Stimulated activated CD4-positive, alpha-beta T cell treated with anti-CD3 and anti-CD28 coated beads, Interleukin-2, amount 100 ng/mL, for 4 hours (primary cell): ENCODE results near the gene CERS1.

Source experiments
- DNase-seq: peaks from one replicate; pipeline ENCODE4 v3.0.0-alpha.2; 2020; ENCODE audit warnings: low read depth

Gene CERS1

DNA sequence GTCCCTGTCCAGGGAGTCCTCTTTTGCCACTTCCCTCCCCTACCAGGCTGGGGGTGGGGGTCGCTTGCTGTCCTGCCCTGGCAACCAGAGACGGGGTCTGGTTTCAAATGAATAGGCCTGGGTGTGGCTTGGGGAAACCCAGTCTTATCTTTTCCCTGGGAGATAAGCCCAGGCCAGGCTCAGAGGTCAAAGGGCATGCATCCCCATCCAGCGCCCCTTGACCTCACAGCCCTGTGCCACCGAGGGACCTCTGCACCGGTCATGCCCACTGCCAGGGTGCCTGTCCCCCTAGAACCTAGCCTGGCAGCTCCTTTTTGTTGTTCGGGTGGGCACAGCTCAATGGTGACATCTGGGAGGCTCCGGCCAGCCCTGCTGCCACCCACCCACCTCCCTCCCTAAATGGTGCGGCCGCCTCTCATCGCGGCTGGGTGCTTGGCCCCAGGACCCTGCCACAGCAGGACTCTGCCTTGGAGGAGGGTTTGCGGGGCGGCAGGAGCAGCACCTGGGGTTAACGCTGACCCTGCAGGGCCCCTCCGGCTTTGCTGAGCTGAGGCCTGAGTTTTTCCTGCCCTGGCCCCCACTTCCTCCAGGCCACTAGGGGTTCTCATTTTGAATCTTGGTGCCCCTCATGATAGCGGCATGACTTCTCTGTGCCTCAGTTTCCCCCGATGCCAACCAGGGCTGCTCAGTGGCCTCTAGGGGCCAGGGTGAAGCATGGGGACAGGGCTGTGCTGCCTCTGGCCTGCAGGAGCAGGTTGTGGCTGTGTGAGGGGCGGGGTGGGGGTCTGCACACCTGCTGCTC is 2.9 kb upstream of the CERS1 start:
- no peak for DNase-seq

DNA sequence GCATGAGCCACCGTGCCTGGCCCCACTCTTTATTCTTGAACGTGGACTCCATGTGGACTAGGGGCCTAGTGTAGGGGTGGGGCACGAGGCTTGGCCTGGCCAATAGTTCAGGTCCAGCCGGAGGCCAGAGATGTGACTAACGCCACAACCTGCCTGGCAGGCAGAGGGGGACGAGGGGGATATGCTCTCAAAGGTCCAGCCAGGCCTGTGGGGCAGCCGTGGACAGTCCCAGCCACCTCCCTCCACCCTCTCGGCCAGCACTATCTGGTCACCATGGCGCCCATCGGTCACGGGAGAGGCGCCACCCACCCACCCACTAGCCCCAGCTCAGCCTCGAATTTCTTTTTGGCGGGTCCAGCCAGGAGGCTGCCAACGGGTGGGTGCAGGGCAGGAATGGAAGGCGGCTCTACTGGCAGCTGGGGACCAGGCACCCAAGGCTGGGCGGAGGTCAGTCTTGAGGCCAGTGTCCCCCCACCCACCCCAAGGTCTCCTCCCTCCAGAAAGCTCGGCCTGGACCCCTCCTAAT is 2.2 kb upstream of the CERS1 start:
- no peak for DNase-seq

GRCh38 chr19:18897094-18898029 is 1.4 kb upstream of the CERS1 start:
- DNase-seq: no peak

GRCh38 chr19:18896421-18896841 is 473 bp upstream of the CERS1 start:
- no peak for DNase-seq

DNA sequence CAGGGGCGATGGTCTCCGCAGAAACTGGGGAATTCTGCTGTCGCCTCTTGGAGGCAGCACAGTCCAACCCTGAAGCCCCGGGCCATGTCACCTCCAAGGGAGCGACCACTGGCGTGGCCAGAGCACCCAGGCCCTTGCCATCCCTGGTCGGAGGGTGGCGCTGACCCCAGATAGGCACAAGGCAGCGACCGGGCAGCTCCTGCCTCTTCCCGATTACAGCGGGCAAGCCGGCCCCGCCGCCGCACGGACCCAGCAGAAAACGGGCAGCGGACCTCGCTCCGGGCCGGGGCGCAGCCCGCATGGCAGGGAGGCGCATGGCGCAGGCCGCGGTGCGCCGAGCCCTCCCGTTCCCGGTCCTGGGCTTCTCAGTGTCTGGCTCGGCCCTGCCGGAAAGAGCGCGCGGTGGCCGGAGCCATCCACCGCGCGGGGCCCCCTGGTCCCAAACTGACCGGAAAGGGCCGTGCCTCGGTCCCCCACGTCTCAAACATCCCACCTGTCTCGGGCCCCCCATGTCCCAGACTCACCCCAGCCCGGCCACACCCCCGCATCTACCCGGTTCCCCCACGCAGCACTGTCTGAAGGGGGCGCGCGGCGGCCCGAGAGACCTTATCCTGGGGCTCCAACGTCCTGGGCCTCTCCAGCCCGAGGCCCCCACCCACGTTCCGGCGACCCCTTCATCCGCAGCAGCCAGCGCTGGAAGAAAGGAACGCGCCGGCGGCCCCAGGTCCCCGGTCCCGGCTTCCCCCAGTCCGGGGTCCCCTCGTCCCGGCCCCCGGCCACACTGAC is 727 bp downstream of the CERS1 start:
- no peak for DNase-seq

DNA sequence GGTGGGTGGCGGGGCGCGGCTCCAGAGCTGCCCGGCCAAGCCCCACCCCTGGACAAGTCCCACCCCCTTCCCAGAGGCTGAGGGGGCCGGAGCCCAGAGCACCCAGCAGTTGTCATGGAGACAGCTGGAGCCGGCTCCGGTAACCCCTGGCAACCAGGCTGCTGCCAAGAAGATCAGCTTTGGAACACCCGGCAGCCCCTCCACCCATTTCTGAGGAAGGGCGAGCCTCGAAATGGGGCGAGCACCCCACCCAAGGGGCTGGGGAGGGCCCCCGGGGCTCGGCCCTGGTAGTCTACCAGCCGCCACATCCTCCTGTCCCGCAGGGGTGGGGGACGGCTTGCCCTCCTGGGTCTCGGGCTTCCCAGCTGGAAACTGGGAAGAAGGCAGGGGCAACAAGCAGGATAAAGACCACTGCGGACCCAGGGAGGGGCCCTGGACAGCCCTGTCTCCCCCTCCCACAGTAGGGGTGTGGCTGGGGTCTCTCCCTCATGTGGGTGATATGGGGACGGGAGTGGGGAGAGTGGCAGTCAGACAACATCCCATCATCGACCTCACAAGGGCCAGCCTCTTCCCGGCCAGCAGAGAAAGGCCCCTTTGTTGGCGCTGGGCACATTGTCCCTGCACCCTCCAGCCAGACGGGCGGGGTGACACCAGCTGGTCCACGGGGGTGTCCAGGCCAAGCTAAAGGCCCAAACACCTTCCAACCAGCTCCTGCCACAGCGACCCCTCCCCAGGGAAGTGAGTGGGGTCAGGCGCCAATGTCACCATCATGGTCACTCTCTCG is 1.5 kb downstream of the CERS1 start:
- DNase-seq: no peak

GRCh38 chr19:18893587-18894253 is 2.2 kb downstream of the CERS1 start:
- DNase-seq: no peak

DNA sequence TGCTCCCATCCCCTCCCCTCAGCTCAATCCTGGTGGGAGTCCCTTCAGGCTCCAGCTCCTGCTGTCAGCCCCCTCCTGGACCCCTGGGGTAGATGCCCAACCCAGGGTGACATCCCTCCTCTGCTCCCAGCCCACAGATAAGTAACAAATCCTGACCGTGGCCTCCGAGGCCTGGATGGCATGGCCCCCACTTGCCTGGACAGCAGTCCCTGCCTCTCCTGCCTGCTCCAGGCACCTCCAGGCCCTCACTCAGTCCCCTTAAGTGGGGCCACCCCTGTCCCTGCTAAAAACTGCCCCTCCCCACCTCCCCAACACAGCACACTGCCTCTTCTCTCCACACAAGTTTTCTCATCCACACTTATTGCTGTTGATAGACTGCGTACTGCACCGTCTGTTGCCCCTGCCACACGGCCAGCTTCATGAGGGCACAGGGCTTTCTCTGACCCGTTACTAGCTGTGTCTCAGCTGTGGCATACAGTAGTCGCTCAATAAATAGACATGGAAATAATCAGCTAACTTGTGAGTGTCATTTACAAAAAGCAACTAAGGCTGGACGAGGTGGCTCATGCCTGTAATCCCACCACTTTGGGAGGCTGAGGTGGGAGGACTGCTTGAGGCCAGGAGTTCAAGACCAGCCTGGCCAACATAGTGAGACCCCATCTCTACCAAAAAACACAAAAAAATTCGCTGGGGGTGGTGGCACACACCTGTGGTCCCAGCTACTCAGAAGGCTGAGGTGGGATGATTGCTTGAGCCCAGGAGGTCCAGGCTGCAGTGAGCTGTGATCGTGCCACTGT is 5.8 kb downstream of the CERS1 start:
- no peak for DNase-seq

GRCh38 chr19:18886972-18887371 is 9.0 kb downstream of the CERS1 start:
- DNase-seq: no peak

DNA sequence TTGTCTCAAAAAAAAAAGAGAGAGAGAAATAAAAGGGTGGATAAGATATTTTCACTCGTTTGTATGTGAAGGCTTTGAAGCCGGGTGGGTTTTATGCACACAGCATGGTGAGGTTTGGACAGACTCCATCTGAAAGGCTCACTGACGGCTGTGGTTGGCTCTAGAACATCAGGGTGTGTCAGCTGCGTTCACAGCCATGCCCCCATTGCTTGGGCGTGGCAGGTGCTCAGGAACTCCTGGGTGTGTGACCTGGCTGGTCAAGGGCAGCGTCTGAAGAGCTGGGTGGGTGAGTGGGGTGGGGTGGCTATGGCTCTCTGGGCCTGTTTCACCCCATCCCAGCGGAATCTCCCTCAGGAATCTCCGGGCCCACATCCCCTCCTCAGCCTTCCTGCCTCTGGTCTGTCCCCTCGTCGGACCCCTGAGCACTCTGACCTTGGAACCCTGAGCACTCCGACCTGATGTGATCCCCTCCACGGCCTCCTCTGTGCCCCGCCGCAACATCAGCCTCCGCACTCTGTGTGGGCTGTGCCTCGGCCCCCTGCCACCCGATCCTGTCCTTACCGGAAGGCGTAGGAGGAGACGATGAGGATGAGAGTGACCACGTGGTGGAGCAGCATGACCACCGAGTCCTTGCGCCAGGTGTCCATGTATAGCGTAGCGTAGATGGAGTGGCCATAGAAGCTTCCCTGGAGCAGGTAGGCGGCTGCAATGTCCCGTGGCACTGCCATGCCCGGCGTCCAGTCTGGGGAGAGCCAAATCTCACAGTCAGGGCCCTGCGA is 12.2 kb downstream of the CERS1 start:
- DNase-seq: no peak

- DNase-seq: no peak
Observed at GRCh38 chr19:18881491-18881890, 14.5 kb downstream of the CERS1 start.

DNA sequence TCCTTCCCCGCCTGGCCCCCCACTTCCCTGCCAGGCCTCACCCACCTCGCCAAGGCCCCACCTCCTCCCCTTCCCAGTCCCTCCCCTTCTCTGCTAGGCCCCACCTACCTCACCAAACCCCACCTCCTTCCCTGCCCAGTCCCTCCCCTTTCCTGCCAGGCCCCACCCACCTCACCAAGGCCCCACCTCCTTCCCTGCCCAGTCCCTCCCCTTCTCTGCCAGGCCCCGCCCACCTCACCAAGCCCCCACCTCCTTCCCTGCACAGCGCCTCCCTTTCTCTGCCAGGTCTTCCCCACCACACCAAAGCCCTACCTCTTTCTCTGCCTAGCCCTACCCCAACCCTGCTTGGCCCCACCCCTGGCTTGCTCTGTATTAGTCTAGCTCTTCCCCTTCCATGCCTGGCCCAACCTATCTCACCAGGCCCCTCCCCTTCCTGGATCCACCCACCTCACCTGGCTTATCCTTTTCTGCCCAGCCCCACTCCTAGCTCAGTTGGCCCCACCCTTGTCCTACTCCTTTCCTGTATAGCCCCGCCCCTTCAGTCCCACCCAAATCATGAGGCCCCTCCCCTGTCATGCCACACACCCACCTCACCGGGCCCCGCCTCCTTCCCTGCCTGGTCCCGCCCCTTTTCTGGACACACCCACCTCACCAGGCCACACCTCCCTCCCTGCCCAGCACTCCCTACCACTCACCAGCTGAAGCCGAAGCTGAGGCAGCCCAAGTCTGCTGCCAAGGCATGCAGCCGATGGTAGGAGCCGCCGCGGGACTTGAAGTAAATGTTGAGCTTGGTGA is 16.2 kb downstream of the CERS1 start:
- DNase-seq: no peak

DNA sequence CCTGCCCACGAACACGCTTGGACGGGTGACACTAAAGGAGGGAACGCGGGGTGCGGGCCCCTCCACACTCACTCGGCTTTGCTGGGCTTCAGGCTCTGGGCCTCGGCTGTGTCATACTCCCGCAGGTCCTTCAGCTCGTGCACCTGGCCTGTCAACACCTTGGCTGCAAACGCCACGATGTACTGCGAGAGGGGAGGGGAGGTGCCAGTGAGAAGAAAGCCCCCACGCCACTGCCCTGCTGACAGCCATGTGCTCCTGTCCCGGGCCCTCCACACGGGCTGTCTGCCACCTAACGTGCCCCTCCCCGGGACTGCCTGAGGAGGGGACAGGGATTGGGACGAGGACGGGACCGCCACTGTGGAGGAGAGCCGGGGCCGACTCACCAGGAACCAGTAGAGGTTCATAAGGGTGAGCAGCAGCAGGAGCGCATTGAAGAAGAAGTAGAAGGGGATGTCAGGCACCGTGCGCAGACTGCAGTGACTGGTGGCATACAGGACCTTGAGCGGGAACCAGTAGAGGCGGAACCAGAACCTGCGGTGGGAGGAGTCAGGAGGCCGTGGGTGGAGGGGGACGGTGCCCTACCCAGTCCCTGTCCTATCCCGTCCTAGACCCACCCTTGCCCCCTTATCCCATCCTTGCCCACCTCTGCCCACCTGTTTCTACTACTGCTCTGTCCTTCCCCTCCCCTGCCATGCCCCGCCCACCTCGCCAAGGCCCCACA is 16.9 kb downstream of the CERS1 start:
- no peak for DNase-seq

DNA sequence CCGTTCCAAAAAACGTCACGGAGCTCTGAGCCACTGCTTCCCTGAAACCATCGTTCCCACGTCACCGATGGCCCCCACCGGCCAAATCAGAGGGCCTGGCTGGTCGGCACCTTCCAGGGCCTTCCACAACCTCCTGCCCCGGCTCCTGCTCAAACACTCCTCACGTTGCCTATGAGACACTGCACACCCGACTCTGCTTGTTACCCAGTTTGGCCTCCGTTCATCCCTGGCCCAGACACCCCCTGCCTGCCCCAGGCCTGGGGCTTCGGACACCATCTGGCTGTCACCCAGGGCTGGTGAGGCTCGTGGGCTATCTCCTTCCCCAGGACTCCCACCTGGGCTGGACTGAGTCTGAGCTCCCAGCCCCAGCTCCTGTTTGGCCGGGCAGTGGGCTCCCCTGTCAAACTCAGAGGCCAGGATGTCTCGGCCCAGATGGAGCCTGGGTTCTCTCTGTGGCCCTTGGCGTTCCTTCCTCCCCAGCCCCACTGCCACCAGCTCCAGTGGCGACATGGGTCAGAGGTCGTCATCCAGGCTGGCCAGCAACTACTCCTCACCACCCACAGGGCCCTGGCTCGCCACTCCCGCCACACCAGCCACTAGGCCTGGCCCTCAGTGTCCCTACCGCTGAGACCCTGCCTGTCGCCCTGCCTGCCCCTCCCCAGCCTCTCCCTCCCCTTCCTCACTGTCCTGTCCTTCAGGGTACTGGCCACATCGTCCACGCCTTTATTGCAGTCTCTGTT is 17.7 kb downstream of the CERS1 start:
- no peak for DNase-seq

GRCh38 chr19:18876865-18877264 is 19.1 kb downstream of the CERS1 start:
- DNase-seq: no peak

DNA sequence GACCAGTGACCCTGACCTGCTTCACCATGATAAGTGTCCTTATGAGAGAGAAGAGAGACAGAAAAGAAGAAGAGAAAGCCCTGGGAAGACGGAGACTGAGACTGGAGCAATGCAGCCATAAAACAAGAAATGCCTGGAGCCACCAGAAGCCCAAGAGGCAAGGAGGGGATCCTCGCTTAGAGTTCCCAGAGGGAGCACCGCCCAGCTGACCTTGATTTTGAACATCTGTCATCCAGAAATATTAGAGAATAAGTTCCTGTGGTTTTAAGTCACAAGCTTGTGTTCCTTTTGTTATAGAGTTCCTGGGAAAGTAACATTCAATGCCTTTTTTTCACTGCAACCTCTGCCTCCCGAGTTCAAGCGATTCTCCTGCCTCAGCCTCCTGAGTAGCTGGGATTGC is 20.2 kb downstream of the CERS1 start:
- DNase-seq: no peak

DNA sequence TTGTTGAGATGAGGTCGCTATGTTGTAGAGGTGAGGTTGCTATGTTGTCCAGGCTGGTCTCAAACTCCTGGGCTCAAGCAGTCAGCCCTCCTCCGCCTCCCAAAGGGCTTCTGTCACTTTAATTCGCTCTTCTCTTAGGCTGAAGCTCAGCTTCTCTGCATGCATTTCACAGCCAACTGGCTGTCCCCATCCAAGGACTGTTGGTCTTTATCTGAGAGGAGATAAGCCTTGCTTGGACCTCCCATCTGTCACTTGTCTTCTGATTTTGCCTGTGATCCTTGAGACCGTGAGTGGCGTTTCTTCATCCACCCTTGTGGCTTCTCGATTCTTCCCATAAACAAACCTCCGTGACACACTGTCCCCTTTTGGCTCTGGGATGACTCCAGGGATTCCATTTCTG is 24.4 kb downstream of the CERS1 start:
- DNase-seq: no peak
